Left ventricle myocardium superior (tissue), 1 donor: Measurements from ENCODE around the gene NLRC4. TPM values are rescaled to one million over a fixed set of nuclear protein-coding genes. Genes with fewer than 3 reads are reported as not detected.
"Not testable (repeated sequence)": the region's sequence is repeated elsewhere in the genome, so short reads cannot be mapped to it uniquely, and the experiment has no call there.

Experiments used
- ATAC-seq: fragments of 200-7000 bp; cut with Tn5 transposase; one replicate; pipeline ENCODE4 v1.9.1; 2020; ENCODE audit warnings: mild to moderate bottlenecking, moderate library complexity
- DNase-seq: peaks from one replicate; pipeline ENCODE4 v3.0.0-alpha.2; 2020
- intact Hi-C: fragments of 100-400 bp; cut with micrococcal nuclease; formaldehyde crosslinking; loops from one replicate; pipeline ENCODE4 v1.11.0; 2022
- total RNA-seq: library from RNA; stranded (reverse); fragmentation: NEBNext Ultra II Directional; extraction: Animal tissue kit (Norgen Biotek cat#: 25700); gene quantifications from one replicate; pipeline ENCODE4 v1.2.1, GENCODE V29; 2021
- donor health status: DM: no; HTN: yes; CAD: no; lungs with severe emphysema.

NLRC4 gene
- total RNA-seq, 1 donor from 2014 or later, result 0.82 TPM

GRCh38 chr2:32249731-32250236 lies 14.9 kb downstream of the NLRC4 start:
- no peak for ATAC-seq
- no peak for DNase-seq
- intact Hi-C loops, result no loop called here

- ATAC-seq (no peak), DNase-seq (no peak)
- intact Hi-C loops, result no loop called here
Measured at GRCh38 chr2:32248299-32248698, 16.4 kb downstream of the NLRC4 start.

GRCh38 chr2:32246911-32247310 lies 17.8 kb downstream of the NLRC4 start:
- DNase-seq, result no peak
- ATAC-seq, result no peak
- intact Hi-C loops, result no loop called here

- ATAC-seq, result no peak
- no peak for DNase-seq
- intact Hi-C loops, result no loop called here
Measured at GRCh38 chr2:32242331-32242730, 22.4 kb downstream of the NLRC4 start.

GRCh38 chr2:32237996-32238395 lies 26.7 kb downstream of the NLRC4 start:
- no peak for DNase-seq
- ATAC-seq, result no peak
- intact Hi-C loops, result no loop called here

GRCh38 chr2:32237488-32237887 lies 27.2 kb downstream of the NLRC4 start:
- no peak for DNase-seq
- intact Hi-C loops, result no loop called here
- no peak for ATAC-seq

GRCh38 chr2:32235315-32235714 lies 29.4 kb downstream of the NLRC4 start:
- intact Hi-C loops, result no loop called here
- no peak for DNase-seq

GRCh38 chr2:32231959-32232358 lies 32.7 kb downstream of the NLRC4 start:
- intact Hi-C loops, result no loop called here
- no peak for DNase-seq
- no peak for ATAC-seq

More at GRCh38 chr2:32235315-32235714, 29.4 kb downstream of the NLRC4 start:
- no peak for ATAC-seq

GRCh38 chr2:32229635-32230034 lies 35.1 kb downstream of the NLRC4 start:
- ATAC-seq (no peak), DNase-seq (no peak)
- intact Hi-C loops, result no loop called here

GRCh38 chr2:32228181-32228580 lies 36.5 kb downstream of the NLRC4 start:
- ATAC-seq (no peak), DNase-seq (no peak)
- intact Hi-C loops, result no loop called here

- ATAC-seq (no peak), DNase-seq (no peak)
- intact Hi-C loops, result no loop called here
Measured at GRCh38 chr2:32227492-32227891, 37.2 kb downstream of the NLRC4 start.

GRCh38 chr2:32222966-32223365 lies 41.7 kb downstream of the NLRC4 start:
- DNase-seq (no peak), ATAC-seq (no peak)
- intact Hi-C loops, result no loop called here

- ATAC-seq, result no peak
- intact Hi-C loops, result no loop called here
- no peak for DNase-seq
Measured at GRCh38 chr2:32220445-32220844, 44.2 kb downstream of the NLRC4 start.

- intact Hi-C loops, result no loop called here
- DNase-seq, result no peak
- no peak for ATAC-seq
Measured at GRCh38 chr2:32212295-32212694, 52.4 kb downstream of the NLRC4 start.

- DNase-seq (no peak), ATAC-seq (no peak)
- intact Hi-C loops, result no loop called here
Measured at GRCh38 chr2:32210767-32211408, 53.8 kb downstream of the NLRC4 start.

GRCh38 chr2:32203428-32203827 lies 61.3 kb downstream of the NLRC4 start:
- DNase-seq, ATAC-seq: not testable (repeated sequence)

GRCh38 chr2:32200814-32201213 lies 63.9 kb downstream of the NLRC4 start:
- DNase-seq (no peak), ATAC-seq (no peak)
- intact Hi-C loops, result no loop called here

More at GRCh38 chr2:32203428-32203827, 61.3 kb downstream of the NLRC4 start:
- intact Hi-C loops, result not testable (repeated sequence)

- ATAC-seq (no peak), DNase-seq (no peak)
Measured at GRCh38 chr2:32192418-32192817, 72.3 kb downstream of the NLRC4 start.

GRCh38 chr2:32189011-32189410 lies 75.7 kb downstream of the NLRC4 start:
- no peak for ATAC-seq
- no peak for DNase-seq
- intact Hi-C loops, result no loop called here

More at GRCh38 chr2:32192418-32192817, 72.3 kb downstream of the NLRC4 start:
- intact Hi-C loops, result no loop called here

- DNase-seq, result no peak
- no peak for ATAC-seq
- intact Hi-C loops, result no loop called here
Measured at GRCh38 chr2:32182667-32183066, 82.0 kb downstream of the NLRC4 start.
